HG02840 (cell line): ENCODE data around the gene STK32B.
"Not testable (repeated sequence)": the region's sequence is repeated elsewhere in the genome, so short reads cannot be mapped to it uniquely, and the experiment has no call there.

Source experiments
- ATAC-seq: cut with Tn5 transposase; IDR thresholded peaks from one replicate; pipeline ENCODE4 v1.9.1; 2021; ENCODE audit warnings: mild to moderate bottlenecking, moderate library complexity, moderate number of reproducible peaks; ENCODE audit not compliant: unreplicated experiment, low FRiP score

The STK32B gene

DNA sequence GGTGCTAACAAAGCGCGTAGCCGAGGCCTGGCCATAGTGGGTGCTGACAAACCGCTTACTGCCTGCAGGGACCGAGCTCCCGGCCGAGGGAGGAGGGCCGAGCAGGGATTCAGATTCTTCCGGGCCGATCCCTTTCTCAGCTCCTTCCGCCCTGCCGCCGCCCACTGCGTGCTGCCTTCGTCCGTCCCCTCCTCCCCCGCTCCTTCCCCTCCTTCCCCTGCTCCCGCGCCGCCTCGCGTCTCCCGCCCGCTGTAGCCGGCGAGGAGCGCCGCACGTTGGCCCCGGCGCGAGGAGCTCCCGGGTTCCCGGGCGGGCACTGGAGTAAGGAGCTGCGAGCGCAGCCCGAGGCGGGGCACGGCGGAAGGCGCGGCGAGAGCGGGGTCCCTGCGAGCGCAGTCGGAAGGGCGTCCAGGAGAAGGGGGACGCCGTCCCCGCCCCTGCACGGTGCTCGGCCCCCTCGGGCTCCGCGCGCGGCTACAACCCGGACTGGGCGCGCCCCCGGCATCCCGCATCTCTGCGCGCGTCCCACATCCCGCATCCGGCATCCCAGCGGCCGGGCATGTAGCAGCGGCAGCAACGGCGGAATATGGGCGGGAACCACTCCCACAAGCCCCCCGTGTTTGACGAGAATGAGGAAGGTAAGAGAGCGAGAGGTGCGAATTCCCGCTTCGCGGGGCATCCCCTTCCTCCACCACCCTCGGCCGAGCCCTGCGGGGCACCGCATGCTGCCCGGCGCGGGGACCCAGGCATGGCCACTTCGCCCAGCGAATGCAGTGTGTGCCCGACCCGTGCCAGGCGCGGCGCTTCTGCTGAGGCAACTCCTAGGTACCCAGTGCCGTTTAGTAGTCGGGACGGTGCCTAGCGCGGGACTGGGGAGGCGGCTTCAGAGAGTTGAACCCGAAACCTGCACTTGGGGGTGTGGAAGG lies at the start of gene STK32B:
Gene STK32B, plus strand, starts transcription at position 203 of the 926 bp plus-strand sequence.
- no peak for ATAC-seq

- ATAC-seq: not testable (repeated sequence)
Observed at GRCh38 chr4:5001641-5002040, 49.6 kb upstream of the STK32B start.

DNA sequence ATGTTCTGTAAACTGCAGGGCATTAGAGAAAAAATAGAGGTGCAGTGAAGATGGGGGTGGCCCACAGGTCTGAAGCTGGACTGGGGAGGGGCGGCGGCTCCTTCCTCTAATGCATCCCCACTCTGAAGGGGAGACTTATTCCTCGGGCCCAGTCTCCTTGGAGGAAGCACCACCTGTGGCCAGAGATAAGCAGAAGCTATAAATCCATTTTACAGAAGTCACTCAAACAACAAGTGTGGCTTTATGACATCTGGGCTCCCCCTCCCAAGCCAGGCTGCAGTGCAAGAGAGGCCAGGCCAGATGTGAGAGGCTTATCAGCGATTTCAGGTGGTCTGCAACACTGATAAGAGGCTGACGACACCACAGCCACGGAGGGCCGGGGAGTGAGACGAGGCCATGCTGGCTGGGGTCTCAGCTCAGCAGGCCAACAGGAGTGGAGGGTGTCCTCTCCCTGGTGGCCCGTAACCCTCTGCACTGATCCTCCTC lies 47.9 kb upstream of the STK32B start:
- ATAC-seq: no peak

GRCh38 chr4:5003918-5004317 lies 47.4 kb upstream of the STK32B start:
- no peak for ATAC-seq

DNA sequence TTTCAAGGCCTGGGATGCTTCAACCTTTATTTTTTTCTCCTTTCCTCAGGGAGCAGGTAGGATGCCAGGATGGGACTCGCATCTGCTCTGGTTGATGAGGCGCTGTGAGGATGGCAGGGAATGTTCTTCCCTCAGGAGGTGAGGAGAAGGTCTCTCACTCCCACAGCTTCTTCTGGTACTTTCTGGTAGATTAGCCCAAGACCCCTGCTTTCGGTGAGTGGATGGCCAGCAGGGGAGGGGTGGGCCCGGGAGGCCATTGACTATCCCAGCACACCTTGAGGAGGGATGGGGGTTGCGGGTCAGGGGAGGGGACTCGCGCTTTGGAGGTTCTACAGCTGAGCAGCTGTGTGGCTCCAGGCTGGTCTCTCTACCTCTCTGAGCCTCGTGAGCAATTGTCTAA lies 46.8 kb upstream of the STK32B start:
- ATAC-seq: no peak

DNA sequence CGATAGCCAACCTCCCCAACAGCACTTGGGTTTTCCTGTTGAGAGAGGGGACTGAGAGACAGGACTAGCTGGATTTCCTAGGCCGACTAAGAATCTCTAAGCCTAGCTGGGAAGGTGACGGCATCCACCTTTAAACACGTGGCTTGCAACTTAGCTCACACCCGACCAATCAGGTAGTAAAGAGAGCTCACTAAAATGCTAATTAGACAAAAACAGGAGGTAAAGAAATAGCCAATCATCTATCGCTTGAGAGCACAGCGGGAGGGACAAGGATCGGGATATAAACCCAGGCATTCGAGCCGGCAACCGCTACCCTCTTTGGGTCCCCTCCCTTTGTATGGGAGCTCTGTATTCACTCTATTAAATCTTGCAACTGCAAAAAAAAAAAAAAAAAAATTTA lies 44.3 kb upstream of the STK32B start:
- not testable (repeated sequence) for ATAC-seq

DNA sequence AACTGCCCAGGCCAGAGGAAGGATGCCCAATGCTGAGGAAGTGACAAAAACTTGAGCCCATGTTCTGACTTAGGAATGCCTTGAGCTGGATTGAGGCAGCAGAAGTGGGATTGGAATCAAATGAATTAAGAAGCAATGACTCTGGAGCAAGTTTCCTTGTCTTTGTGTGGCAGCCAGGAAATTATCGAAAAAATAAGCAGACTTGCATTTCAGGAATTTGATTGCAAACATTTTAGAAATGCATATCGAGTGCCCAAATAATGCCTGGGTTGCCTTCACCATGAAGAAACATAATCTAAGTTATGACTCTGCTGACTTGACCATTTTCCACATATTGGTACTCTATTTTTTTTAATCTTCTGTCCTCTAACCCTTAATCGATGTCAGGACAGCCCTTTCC lies 41.5 kb upstream of the STK32B start:
- no peak for ATAC-seq

DNA sequence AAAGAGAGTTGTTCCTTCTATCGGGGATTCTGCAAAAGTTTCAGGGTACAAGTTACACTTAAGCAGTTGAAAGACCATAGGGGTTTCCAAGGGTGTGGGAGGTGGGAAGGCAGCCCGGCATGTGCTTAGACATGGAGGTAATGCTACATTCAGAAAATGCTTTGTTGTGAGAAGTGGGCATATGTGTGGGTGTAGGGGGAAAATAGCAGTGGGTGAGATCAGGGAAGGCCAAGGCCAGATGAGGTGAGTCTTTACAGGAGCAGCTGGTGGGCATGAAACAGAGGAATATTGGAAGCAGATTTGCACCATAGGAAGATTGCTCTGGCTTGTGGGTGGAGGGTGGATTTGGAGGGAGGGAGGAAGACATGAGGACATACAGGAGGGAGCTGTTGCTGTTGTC lies 40.3 kb upstream of the STK32B start:
- ATAC-seq: no peak

GRCh38 chr4:5012244-5012898 lies 38.9 kb upstream of the STK32B start:
- ATAC-seq: no peak

GRCh38 chr4:5012958-5013357 lies 38.3 kb upstream of the STK32B start:
- ATAC-seq: no peak

- no peak for ATAC-seq
Observed at GRCh38 chr4:5014007-5014682, 37.1 kb upstream of the STK32B start.

GRCh38 chr4:5018096-5018495 lies 33.2 kb upstream of the STK32B start:
- ATAC-seq: no peak

DNA sequence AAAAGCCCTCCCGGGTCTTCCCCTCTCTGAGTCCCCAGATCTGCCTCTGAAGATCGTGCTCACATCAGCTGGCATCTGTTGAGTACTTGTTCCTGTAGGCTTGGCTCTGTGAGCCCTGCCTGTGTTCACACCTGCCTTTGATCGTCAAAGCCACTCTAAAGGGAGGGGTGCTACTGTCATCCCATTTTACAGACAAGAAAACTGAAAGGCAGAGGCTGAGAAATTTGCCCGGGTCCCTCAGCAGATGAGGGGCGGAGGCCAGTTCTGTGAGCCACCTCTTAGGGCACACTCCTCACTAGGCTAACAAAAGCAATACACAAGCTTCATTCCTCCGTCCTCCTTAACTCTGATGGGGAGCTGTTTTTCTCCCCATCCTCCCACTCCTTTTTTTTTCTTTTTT lies 32.7 kb upstream of the STK32B start:
- ATAC-seq: no peak

DNA sequence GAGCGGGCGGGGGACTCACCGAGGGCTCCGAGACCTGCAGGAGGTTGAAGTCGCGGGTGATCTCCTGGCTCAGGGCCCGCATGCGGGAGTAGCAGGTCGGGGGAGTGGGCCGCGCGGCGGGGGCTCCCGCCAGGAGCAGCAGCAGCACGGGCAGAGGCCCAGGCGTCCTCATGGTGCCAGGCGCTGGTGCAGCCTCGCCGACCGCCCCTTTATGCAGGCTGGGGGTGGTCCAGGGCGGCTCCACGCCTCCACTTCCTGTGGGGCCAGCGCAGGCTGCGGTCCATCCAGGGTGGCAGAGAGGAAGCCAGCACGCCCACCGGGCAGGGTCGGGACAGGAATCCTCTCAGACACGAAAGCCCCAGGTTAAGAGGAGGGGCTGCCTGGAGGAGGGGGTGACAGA lies 32.0 kb upstream of the STK32B start, which contains the start of gene CYTL1:
Gene CYTL1, minus strand, starts transcription at position 185 of the 400 bp plus-strand sequence. Its CDS starts 13 bp downstream, at position 172.
- no peak for ATAC-seq

GRCh38 chr4:5019796-5020195 lies 31.5 kb upstream of the STK32B start:
- ATAC-seq: no peak

DNA sequence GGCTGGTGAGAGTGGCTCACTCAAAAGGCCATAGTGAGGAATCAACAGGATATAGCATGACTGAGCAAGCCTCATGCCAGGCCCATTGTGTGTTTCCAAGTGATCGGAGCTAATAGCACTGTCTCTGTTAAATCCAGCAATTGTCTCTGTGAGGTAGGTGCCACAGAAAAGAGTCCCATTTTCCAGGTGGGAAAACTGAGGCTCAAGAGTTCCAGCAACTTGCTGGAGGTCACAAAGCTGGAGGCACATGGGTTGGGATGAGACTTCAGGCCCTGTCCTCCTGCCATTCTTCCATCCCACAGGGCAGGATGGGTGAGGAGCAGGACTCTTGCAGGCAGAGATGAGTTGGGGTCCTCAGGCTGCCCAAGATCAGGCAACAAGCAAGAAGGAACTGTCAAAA lies 30.9 kb upstream of the STK32B start:
- no peak for ATAC-seq

DNA sequence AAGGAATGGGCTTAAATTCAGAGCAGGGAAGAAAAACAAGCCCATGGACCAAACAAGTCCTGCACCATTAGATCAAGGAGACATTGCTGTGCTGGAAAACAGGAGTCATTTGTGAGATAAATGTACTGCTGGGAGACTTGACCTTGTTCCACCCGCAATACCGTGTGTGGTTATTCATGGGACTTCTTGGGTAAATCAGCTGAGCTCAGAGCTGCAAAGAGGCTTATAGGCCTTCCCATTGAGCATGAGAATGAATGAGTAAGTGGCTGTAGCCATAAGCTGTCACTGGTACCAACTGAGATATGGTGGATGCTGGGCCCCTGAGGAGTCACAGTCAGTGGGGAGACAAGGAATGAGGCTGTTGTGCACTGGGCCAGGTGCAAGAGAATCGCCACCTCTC lies 29.7 kb upstream of the STK32B start:
- no peak for ATAC-seq

- ATAC-seq: no peak
Observed at GRCh38 chr4:5024673-5025072, 26.6 kb upstream of the STK32B start.

DNA sequence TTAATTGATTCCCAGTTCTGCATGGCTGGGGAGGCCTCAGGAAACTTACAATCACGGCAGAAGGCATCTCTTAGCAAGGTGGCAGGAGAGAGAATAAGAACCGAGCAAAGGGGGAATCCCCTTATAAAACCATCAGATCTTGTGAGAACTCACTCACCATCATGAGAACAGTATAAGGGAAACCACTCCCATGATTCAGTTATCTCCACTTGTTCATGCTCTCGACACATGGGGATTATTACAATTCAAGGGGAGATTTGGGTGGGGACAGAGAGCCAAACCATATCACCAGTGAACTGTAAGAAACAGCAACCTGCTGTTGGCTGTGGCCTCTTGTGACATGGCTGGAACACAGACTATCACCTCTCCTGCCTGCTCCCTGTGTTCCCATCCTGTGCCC lies 24.9 kb upstream of the STK32B start:
- ATAC-seq: no peak

GRCh38 chr4:5027346-5027745 lies 23.9 kb upstream of the STK32B start:
- no peak for ATAC-seq

DNA sequence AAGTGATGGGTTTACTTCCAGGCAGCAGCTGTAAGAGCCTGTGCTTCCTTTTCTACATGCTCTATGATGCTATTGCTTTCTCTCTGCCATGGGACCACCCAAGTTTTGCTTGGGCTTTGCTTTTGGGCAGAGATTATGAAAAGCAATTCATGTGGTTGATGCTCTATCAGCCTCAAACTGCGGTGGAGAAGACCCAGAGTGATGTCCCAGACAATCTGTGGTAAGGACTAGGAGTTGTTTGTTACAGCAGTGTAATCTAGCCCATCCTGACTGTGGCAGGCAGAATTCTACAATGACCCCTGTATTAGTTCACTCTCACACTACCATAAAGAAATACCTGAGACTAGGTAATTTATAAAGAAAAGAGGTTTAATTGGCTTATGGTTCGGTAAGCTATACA lies 22.8 kb upstream of the STK32B start:
- ATAC-seq: no peak
